ENCODE data around the gene ETHE1. TPM values are rescaled to one million over a fixed set of nuclear protein-coding genes. Genes with fewer than 3 reads are reported as not detected.

The ETHE1 gene
- total and polyA plus RNA-seq, 2 of the 8 experiments (the other 6 are each of a cell fraction or from before 2014, with no cell fraction given), result 19.9 to 96.0 TPM

DNA sequence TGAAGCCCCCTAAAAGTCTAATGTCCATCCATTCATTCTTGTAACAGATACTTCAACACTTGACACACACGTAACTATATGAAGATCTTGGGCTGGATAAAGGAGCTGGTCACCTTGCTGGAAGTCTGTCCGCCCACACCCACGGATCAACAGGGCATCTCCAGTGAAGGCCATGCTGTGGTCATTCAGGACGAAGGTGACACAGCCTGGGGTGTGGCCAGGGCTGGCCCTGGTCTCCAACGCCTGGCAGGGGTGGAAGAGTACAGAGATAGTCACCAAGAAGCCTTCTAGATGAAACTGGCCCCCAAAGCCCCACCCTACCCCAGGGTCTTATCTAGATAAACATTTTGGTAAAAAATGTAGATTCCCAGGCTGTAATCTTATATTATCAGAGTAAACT is 15.7 kb downstream of the ETHE1 start (continued):
- TF ChIP-seq, protein P1, sequence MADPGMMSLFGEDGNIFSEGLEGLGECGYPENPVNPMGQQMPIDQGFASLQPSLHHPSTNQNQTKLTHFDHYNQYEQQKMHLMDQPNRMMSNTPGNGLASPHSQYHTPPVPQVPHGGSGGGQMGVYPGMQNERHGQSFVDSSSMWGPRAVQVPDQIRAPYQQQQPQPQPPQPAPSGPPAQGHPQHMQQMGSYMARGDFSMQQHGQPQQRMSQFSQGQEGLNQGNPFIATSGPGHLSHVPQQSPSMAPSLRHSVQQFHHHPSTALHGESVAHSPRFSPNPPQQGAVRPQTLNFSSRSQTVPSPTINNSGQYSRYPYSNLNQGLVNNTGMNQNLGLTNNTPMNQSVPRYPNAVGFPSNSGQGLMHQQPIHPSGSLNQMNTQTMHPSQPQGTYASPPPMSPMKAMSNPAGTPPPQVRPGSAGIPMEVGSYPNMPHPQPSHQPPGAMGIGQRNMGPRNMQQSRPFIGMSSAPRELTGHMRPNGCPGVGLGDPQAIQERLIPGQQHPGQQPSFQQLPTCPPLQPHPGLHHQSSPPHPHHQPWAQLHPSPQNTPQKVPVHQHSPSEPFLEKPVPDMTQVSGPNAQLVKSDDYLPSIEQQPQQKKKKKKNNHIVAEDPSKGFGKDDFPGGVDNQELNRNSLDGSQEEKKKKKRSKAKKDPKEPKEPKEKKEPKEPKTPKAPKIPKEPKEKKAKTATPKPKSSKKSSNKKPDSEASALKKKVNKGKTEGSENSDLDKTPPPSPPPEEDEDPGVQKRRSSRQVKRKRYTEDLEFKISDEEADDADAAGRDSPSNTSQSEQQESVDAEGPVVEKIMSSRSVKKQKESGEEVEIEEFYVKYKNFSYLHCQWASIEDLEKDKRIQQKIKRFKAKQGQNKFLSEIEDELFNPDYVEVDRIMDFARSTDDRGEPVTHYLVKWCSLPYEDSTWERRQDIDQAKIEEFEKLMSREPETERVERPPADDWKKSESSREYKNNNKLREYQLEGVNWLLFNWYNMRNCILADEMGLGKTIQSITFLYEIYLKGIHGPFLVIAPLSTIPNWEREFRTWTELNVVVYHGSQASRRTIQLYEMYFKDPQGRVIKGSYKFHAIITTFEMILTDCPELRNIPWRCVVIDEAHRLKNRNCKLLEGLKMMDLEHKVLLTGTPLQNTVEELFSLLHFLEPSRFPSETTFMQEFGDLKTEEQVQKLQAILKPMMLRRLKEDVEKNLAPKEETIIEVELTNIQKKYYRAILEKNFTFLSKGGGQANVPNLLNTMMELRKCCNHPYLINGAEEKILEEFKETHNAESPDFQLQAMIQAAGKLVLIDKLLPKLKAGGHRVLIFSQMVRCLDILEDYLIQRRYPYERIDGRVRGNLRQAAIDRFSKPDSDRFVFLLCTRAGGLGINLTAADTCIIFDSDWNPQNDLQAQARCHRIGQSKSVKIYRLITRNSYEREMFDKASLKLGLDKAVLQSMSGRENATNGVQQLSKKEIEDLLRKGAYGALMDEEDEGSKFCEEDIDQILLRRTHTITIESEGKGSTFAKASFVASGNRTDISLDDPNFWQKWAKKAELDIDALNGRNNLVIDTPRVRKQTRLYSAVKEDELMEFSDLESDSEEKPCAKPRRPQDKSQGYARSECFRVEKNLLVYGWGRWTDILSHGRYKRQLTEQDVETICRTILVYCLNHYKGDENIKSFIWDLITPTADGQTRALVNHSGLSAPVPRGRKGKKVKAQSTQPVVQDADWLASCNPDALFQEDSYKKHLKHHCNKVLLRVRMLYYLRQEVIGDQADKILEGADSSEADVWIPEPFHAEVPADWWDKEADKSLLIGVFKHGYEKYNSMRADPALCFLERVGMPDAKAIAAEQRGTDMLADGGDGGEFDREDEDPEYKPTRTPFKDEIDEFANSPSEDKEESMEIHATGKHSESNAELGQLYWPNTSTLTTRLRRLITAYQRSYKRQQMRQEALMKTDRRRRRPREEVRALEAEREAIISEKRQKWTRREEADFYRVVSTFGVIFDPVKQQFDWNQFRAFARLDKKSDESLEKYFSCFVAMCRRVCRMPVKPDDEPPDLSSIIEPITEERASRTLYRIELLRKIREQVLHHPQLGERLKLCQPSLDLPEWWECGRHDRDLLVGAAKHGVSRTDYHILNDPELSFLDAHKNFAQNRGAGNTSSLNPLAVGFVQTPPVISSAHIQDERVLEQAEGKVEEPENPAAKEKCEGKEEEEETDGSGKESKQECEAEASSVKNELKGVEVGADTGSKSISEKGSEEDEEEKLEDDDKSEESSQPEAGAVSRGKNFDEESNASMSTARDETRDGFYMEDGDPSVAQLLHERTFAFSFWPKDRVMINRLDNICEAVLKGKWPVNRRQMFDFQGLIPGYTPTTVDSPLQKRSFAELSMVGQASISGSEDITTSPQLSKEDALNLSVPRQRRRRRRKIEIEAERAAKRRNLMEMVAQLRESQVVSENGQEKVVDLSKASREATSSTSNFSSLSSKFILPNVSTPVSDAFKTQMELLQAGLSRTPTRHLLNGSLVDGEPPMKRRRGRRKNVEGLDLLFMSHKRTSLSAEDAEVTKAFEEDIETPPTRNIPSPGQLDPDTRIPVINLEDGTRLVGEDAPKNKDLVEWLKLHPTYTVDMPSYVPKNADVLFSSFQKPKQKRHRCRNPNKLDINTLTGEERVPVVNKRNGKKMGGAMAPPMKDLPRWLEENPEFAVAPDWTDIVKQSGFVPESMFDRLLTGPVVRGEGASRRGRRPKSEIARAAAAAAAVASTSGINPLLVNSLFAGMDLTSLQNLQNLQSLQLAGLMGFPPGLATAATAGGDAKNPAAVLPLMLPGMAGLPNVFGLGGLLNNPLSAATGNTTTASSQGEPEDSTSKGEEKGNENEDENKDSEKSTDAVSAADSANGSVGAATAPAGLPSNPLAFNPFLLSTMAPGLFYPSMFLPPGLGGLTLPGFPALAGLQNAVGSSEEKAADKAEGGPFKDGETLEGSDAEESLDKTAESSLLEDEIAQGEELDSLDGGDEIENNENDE (IDR thresholded peaks at IDR 0.05; ENCODE audit: insufficient replicate concordance, low read length), result no peak
- TF ChIP-seq SIN3A (conservative IDR thresholded peaks at IDR 0.05 in 1 of 2, IDR thresholded peaks at IDR 0.05 in 1 of 2; ENCODE audit: low read depth in 1 of 2, low read length in 2 of 2) (no peak), KDM4A (IDR thresholded peaks at IDR 0.05; ENCODE audit: low read depth, low read length, severe bottlenecking) (no peak), CHD2 (IDR thresholded peaks at IDR 0.05; ENCODE audit: low read length) (no peak), GABPA (IDR thresholded peaks at IDR 0.05; ENCODE audit: borderline replicate concordance, insufficient read depth, low read length) (no peak), SRF (IDR thresholded peaks at IDR 0.05; ENCODE audit: low read depth, low read length) (no peak), RNF2 (IDR thresholded peaks at IDR 0.05; ENCODE audit: borderline replicate concordance, low read depth, low read length, missing control alignments, poor library complexity, severe bottlenecking) (no peak)
- TF ChIP-seq, protein P2, sequence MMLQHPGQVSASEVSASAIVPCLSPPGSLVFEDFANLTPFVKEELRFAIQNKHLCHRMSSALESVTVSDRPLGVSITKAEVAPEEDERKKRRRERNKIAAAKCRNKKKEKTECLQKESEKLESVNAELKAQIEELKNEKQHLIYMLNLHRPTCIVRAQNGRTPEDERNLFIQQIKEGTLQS (IDR thresholded peaks at IDR 0.05; ENCODE audit: insufficient read depth, low read depth, low read length), result no peak
- TF ChIP-seq, protein P3, sequence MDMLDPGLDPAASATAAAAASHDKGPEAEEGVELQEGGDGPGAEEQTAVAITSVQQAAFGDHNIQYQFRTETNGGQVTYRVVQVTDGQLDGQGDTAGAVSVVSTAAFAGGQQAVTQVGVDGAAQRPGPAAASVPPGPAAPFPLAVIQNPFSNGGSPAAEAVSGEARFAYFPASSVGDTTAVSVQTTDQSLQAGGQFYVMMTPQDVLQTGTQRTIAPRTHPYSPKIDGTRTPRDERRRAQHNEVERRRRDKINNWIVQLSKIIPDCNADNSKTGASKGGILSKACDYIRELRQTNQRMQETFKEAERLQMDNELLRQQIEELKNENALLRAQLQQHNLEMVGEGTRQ (IDR thresholded peaks at IDR 0.05; ENCODE audit: low read length), result no peak

Measured in H1 (cell line).